GM19463 (cell line): ENCODE measurements around the gene DLG2.

Experiments
- ATAC-seq: cut with Tn5 transposase; IDR thresholded peaks from one replicate; pipeline ENCODE4 v1.9.1; 2021; ENCODE audit warnings: mild to moderate bottlenecking, moderate library complexity; ENCODE audit not compliant: unreplicated experiment

Gene DLG2

DNA sequence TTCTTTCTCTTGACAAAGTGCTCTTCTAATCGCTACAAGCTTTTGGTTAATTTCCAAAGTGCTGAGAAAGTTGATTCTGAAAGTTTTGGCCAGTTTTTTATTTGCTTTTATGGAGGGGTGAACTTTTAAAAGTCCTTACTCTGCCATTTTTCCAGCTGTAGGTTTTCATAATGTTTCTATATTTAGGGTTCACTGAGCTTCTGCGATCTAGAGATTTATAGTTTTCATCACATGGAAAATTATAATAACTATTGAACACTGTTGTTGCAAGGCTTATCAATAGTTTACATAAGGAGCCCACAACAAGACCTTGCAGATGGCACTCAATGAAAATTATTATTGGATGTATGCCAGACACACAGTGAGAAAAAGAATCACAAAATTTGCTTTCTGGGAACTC is 55.1 kb downstream of the DLG2 start:
- no peak for ATAC-seq

DNA sequence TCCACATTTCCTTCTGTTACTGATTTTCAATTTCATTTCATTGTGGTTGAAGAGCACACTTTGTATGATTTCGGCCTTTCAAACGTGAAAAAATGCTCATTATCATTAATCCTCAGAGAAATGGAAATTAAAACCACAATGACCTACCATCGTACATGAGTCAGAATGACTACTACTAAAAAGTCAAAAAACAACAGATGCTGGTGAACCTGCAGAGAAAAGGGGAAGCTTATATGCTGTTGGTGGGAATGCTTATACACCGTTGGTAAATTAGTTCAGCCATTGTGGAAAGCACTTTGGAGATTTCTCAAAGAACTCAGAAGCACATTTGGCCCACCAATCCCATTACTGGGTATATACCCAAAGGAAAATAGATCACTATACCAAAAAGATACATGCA is 57.6 kb downstream of the DLG2 start:
- no peak for ATAC-seq

DNA sequence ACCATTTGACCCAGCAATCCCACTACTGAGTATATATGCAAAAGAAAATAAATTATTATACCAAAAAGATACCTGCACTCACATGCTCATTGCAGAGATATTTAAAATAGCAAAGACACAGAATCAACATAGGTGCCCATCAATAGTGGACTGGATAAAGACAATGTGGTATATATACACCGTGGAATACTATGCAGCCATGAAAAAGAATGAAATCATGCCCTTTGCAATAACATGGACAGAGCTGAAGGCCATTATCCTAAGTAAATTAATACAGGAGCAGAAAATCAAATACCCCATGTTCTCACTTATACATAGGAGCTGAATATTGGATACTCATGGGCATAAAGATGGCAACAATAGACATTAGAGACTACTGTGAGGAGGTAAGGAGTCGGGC is 68.7 kb downstream of the DLG2 start:
- ATAC-seq: no peak

DNA sequence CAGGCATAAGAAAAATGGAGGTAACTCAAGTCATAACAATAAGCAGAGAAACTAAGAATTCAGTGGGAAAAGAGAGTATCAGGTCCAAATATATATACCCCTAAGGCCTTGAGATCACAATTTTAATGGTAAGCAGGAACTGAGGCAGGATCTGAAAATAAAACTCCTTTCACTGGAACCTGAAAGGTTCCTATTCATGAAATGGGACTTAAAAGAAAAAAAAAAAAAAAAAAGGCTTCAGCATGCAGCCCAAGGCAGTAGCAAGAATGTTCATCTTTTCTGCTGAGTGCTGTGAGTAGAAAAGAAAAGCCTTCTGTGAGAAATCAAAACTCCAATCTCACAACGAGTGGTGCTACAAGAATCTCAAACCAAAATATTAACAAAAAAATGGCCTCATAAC is 75.3 kb downstream of the DLG2 start:
- ATAC-seq: no peak

DNA sequence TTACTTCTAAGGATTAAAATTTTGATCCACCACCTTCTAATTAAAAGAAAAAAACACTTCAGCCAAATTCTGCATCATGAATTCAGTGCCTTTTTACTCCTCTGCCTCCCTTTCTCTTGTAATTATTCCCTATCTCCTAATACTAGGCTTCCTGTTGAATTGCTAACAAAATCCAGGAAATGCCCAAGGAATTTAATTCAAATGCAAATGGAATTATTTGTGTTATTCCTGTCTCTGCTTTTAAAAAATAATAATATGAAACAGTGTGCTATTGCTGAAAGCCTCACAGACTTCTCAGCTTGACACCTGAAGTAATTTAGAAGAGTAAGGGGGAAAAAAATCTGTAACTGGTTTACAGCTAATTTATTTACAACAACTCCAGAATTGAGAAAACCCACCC is 85.5 kb downstream of the DLG2 start:
- ATAC-seq: no peak

DNA sequence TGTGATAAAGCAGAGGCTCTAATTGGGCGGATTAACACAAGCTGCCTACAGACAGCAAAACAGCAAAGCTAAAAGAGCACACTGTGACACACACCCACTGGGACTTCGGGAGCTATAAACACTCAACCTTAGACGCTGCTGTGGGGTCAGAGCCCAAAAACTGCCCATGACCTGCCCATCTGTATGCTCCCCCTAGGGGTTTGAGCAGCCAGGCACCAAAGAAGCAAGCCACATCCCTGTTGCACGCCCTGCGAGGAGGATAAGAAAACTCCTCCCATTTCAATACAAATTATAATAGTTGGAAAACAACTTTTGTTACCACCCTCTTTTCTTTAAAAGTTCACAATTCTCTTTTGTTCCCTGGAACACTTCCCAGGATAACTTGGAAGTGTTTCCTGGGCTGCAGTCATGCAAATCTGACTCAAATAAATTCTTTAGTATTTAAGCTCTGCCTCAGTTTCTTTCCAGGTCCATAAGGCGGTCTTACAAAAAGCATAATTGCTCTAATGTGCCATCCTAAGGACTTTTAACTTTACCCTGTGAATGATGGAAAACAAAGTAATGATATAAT is 86.4 kb downstream of the DLG2 start:
- ATAC-seq: no peak

DNA sequence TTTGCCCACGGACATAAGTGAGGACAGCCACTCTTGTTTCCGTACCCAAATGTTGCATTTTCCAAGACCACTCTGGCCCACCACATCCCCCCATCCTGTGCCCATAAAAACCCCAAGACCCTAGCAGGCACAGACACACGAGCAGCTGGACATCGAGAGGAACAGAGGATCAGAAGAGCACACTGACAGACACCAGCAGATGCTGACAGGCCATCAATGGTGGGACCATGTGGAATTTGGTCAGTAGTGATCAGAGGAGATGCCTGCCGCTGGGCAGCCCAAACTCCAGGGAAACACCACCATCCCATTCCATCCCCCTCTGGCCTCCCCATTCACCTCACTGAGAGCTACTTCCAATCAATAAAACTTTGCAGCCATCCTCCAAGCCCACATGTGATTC is 87.0 kb downstream of the DLG2 start:
- ATAC-seq: no peak

DNA sequence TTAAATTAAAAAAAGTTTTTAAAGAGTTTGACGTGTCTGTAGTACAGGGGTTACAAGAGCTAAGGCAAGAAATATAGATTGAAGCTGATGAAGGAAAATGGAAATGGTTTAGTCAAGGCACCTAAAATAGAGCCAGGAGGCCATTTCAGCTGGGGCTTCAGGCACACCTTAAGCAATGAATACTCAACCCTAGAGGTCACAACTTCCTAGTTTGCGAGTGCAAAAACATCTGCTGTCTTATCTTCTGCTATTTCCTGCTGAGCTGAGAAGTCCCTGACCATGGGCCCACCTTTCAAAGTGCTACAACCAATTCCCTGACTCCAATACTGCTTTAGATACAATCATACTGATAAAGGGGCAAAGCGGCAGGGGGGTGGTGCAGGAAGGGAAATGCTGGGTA is 87.4 kb downstream of the DLG2 start:
- ATAC-seq: no peak

DNA sequence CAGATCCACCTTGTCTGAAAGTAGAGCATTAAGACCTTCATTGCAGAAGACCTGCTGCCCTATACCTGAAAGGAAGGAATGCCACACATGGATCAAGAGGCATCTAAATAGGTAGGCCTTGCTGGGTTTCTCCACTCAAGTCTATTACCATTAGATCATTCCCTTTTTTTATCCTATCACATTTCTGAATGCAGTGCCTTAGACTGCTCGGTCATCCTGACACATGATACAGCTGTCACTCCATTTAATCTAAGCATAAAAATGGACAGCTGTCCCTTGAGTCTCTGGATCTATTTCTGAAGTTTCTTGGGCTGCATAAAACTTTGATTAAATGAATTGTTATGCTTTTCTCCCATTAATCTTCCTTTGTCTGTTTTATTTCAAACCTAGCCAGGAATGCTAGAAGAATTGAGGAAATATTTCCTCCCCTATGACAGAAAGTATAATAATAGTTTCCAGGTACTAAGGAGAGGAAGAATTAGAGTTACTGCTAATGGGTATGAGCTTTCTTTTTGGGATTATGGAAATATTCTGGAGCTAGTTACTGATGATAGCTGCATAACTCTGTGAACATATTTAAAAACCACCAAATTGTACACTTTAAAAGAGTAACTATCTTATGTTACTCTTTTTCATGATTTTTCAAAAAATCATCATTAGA is 88.0 kb downstream of the DLG2 start:
- no peak for ATAC-seq

DNA sequence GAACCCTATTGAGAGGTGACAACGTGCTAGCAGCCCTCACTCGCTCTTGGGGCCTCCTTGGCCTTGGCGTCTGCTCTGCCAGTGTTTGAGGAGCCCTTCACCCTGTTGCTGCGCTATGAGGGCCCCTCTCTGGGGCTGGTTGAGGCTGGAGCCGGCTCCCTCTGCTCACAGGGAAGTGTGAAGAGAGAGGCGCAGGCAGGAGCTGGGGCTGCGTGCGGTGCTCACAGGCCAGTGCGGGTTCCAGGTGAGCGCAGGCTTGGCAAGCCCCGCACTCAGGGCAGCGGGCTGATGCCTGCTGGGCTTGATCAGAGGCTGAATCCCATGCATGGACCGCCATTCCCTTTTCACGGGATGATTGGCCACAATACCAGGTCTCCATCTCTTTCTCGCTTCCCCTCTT is 90.7 kb downstream of the DLG2 start:
- ATAC-seq: no peak

DNA sequence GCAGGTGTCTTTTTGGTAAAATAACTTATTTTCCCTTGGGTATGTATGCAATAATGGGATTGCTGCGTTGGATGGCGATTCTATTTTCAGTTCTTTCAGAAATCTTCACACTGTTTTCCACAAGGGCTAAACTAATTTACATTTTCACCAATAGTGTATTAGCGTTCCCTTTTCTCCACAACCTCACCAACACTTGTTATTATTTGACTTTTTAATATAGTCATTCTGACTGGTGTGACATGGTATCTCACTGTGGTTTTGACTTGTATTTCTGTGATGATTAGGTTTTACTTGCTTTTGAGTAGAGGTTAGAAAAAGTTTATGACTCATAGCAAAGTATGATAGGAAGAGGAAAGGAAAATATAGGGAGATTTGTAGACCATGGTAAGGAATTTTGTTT is 92.3 kb downstream of the DLG2 start:
- ATAC-seq: no peak

DNA sequence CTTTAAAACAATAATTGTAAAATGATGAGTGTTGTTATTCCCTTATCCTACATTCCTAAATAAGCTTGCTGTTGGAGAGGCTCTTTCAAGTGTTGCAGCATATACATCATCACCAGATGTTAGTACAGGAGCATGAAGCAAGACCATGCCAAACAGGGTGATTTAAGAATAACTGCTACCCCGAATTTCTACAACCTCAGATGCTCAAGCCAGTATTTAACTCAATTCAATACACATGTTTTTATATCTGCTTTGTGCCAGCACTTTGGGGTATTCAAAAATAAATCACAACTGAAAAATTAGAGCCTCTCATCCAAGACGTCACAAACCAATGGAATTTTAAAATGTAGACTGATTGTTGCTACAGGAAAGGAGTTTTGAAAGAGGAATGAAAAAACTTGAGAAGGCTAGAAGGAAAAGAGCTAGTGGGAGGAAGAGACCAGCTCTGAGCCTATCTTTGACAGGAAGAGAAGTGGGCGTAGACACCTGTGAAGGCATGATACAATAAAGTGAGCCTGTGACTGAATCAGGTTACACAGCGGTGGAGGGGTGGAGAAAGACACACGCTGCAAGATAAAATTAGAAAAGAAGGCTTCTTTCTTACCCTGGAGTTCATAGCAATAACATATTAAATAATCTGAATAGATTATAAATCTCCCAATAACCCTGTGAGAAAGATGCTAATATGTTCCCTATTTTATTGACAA is 95.8 kb downstream of the DLG2 start:
- ATAC-seq: no peak

DNA sequence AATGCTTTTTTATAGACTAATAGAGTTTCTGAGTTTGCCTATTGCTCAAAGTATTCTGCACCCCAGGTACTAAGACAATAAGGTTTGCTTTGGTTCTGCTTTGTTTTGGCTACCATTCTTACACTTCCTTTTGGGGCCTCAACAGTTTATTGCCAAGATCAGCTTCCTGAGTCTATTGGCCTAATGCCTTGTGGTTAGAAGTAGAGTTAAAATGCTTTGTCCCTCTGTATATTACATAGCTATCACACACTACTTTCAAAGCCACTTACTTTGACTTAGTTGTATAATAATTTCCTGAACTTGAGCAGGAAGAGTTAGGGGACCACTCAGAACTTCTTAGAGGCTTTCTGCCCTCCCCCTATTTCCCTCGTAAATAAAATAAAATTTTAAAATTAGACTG is 96.5 kb downstream of the DLG2 start:
- ATAC-seq: no peak

DNA sequence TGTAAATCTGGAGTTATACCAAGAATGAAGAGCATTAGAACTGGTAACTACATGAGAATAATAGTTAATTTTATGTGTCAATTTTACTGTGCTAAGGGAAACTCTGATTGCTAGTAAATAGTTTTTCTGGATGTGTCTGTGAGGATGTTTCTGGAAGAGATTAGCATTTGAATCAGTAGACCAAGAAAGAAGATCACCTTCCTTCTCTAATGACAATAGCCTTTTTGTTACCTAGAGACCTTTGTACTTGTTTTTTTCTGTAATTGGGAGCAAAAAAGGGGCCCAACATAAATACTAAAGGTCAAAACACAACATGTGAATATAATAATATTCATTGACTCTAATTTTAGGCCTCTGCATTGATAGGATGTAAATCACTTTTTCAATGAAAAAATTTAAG is 100.6 kb downstream of the DLG2 start:
- ATAC-seq: no peak

DNA sequence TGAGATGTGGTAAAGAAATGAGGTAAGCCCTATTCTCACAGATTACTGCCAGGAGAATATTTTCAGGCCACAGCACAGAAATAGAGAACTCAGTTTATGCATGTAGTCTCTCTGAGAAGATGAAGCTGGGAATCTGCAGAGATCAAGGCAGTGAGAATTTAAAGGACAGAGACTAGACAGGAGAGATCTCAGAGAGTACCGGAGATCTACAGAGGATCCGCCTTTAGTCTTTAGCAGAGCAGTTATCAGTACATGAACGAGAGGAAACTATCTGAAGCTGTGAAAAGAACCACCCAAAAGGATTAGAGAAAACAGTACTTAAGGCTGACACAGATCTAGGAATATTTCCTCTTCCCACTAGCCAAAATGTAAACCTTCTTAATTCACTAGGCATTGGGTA is 101.5 kb downstream of the DLG2 start:
- no peak for ATAC-seq

DNA sequence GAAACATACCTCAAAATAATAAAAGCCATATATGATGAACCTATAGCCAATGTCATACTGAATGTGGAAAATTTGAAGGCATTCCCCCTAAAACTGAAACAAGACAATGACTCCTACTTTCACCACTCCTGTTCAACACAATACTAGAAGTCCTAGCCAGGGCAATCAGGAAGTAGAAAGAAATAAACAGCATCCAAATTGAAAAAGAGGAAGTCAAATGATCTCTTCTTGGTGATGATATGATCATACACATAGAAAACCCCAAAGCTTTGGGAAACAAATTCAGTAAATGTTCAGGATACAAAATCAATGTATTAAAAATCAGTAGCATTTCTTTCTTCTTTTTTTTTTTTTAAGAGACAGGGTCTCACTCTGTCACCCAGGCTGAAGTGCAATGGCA is 109.9 kb downstream of the DLG2 start:
- no peak for ATAC-seq

DNA sequence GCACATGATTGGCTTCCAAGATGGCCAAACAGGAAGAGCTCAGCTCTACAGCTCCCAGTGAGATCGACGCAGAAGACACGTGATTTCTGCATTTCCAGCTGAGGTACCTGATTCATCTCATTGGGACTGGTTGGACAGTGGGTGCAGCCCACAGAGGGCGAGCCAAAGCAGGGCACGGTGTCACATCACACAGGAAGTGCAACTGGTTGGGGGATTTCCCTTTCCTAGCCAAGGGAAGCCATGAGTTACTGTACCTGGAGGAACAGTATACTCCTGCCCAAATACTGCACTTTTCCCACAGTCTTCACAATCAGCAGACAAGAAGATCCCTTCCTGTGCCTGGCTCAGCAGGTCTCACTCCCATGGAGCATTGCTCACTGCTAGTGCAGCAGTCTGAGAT is 131.2 kb downstream of the DLG2 start:
- ATAC-seq: no peak

DNA sequence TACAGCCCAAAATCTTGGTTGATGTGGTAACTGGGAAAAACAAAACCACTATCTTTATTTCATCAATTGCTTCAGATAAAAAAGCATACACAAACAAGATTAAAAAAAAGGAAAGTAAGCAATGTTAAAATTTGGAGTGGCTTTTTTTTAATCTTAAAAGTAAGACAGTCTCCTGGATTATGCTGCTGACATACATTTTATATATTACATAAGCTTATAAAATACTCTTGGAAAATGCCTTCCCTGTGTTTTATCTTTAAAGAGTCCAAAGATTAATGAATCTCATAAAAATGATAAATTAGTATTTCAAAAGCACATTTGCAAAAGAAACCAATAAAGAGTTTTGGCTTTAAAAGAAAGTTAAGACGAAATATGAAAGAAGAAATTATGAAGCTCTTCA is 132.7 kb downstream of the DLG2 start:
- ATAC-seq: no peak

DNA sequence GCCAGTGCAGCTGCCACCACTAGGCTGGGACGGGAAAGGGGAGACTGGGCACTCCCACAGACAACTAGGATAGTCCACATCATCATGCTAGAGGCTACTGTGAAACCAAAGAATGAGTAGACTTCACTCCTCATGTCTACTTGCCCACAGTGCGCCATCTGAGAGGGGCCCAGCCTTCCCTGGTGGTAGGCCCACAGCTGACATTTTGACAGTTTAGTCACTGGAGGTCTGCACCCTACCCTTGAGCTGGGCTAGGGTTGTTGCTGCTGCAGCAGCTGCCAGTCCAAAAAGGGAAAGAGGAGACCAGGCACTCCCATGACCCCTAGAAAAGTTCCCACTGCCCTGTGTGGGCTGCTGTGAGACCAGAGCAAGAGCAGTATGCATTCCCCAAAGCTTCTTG is 141.2 kb downstream of the DLG2 start:
- no peak for ATAC-seq

DNA sequence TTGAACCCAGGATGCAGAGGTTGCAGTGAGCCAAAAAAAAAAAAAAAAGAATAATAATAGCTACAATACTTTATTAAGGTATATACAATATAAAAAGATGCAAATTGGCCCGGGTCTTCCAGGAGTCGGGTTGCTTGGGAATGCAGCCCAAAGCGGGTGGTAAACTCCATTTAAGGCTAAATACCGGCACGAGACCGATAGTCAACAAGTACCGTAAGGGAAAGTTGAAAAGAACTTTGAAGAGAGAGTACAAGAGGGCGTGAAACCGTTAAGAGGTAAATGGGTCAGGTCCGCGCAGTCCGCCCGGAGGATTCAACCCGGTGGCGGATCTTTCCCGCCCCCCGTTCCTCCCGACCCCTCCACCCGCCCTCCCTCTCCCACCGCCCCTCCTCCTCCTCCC is 143.3 kb downstream of the DLG2 start:
- ATAC-seq: no peak

DNA sequence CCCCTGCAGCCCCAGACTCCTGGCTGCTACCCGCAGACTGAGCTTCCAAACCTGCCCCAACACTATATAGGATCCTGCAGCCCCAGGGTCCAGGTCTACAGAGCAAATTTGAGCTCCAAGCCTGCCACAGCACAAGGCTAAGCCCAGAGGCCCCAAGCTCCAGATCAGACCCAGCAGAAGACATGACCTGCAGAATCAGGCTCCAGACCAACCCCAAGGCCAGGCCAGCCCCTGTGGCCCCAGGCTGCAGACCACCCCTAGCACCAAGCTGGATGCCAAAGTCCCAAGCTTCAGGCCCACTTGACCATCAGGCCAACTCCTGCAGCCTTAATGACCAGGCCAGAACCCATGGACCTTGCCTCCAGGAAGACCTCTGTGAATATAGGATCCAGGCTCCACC is 145.3 kb downstream of the DLG2 start:
- ATAC-seq: no peak

DNA sequence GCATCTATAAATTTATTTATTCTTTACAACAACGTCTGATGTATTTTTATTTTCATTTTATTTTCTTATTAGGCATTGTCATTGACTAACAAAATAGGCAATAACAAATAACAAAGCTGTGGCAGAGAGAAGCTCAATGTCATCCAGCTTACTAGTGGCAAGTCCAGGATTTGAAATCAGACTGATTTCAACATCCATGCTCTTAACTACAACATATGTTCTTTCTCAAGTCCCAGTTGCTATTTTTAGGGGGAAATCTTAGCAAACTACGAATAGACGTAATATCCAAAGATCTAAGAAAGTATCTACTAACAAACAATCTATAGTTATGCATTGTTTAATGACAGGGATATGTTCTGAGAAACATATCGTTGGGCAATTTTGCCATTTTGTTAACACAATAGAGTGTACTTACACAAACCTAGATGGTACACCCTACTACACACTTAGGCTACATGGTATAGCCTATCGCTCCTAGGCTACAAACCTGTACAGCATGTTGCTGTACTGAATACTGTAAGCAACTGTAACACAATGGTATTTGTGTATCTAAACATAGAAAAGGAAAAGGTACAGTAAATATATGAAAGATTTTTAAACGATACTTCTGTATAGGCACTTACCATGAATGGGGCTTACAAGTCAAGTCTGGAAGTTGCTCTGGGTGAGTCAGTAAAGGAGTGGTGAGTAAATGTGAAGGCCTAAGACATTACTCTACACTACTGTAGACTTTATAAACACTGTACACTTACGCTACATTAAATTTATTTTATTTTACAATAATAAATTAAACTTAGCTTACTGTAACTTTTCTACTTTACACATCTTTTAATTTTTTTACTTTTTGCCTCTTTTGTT is 151.3 kb downstream of the DLG2 start:
- no peak for ATAC-seq
